HG03565 (cell line): ENCODE measurements around the gene OIT3.
"Not testable (repeated sequence)": the region's sequence is repeated elsewhere in the genome, so short reads cannot be mapped to it uniquely, and the experiment has no call there.

Source experiments
- ATAC-seq: cut with Tn5 transposase; IDR thresholded peaks from one replicate; pipeline ENCODE4 v1.9.1; 2021; ENCODE audit warnings: mild to moderate bottlenecking, moderate library complexity; ENCODE audit not compliant: unreplicated experiment

OIT3 gene

DNA sequence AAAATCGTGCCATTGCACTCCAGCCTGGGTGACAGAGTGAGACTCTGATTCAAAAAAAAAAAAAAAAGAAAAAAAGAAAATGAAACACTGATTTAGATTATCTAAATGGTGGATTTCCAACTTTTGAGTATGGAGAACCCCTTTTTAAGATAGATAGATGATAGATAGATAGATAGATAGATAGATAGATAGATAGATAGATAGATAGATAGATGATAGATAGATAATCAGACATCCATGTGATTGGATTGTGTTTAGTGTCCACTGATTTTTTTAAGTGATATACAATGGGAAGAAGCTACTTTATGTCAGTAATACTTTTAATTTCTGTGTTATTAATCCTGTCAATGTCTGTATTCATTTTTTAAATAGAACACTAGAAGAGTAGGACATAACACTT lies 6.0 kb downstream of the OIT3 start:
- no peak for ATAC-seq

GRCh38 chr10:72903941-72904446 lies 10.5 kb downstream of the OIT3 start:
- not testable (repeated sequence) for ATAC-seq

DNA sequence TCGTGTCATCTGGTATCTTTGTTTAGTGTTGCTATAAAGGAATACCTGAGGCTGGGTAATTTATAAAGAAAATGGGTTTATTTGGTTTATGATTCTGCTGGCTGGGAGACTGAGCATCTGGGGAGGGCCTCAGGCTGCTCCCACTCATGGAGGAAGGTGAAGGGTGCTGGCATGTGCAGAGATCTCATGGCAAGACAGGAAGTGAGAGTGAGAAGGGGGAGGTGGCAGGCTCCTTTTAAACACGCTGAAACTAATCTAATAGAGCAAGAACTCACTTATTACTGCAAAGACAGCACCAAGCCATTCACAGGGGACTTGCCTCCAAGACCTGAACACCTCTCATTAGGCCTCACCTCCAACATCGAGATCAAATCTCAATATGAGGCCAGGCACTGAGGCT lies 11.3 kb downstream of the OIT3 start:
- ATAC-seq = no peak

DNA sequence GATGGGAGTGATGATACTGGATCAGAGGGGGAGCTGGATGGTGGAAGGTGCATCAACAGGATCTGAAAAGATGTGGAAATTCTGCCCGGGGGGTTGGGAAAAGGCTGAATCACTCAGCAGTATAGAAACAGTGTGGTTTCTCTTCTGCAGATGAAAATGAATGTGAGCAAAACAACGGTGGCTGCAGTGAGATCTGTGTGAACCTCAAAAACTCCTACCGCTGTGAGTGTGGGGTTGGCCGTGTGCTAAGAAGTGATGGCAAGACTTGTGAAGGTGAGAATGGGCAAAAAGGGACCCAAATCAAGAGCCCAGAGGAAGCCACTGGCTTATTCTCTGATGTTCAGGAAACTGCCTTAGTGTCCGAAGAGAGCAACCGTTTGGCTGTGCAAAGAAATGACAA lies 12.9 kb downstream of the OIT3 start:
- ATAC-seq = no peak

DNA sequence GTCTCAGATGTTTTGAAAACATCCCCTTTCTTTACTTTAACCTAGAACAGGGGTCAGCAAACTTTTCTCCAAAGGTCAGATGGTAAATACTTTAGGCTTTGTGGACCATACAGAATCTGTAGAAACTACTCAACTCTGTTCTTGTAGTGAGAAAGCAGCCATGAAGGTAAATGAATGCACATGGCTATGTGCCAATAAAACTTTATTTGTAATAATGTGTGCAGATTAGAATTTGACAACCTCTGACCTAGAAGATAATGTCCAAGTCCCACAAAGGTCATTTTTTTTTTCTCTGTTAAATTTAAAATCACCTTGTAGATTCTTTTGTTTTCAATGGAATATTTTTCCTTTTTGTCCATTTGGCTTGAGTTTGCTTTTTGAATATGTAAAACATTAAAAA lies 17.2 kb downstream of the OIT3 start:
- no peak for ATAC-seq

DNA sequence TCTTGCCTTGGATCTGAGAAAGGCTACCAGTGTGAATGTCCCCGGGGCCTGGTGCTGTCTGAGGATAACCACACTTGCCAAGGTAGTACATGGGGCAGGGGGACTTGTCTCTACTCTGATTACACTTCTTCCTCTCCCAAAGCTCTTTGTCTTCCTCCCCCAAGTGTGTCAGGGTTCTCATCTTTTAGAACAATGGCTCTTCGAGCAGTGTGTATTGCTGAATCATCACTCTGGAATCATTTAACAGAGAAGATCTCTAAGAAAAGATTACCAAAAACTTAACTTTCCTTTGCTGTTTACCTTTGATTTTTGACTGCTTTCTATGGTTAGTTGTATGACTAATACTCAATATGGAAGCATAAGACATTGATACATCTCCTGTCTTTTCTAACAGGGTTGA lies 18.2 kb downstream of the OIT3 start:
- ATAC-seq = no peak

DNA sequence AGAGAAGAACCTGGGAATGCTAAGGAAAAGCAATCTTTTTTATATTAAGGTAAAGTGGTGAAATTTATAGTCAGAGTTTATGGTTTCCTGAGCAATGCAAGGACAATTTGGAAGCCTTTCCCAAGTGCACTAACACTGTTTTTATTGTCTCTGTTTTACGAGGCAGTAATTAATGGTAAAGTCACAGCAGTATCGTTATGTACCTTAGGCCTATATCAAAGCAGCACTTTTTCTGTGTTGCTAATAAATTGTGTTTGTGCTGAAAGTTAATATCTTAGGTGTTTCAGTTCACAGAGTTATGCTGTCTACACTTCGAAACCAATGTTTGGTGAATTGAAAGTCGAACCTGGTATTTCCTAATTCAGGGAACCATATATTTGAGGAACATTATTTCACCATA lies 19.2 kb downstream of the OIT3 start:
- ATAC-seq = no peak

GRCh38 chr10:72913287-72913686 lies 19.7 kb downstream of the OIT3 start:
- ATAC-seq = no peak

- not testable (repeated sequence) for ATAC-seq
These were observed 23.7 kb downstream of the OIT3 start for GRCh38 chr10:72917201-72917600.

GRCh38 chr10:72917803-72918332 lies 24.3 kb downstream of the OIT3 start:
- ATAC-seq = not testable (repeated sequence)

DNA sequence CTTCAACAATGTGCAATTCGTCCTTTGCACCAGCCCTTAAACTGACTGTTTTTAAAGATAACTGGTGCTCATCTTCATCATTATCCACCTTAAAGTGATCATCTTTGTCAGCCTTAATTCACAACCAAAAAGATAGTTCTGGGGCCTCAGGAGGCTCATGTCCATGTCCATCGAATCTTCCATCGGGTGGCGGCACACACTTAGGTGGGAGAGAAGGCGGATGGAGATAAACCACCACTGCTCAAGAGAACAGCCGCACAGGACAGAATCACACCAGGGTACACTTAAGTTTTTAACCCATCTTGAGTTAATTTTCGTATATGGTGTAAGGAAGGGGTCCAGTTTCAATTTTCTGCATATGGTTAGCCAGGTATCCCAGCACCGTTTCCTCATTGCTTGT lies 24.8 kb downstream of the OIT3 start:
- ATAC-seq = no peak

GRCh38 chr10:72921147-72921683 lies 27.7 kb downstream of the OIT3 start:
- ATAC-seq = not testable (repeated sequence)

- no peak for ATAC-seq
These were observed 30.8 kb downstream of the OIT3 start for GRCh38 chr10:72924351-72924750.

DNA sequence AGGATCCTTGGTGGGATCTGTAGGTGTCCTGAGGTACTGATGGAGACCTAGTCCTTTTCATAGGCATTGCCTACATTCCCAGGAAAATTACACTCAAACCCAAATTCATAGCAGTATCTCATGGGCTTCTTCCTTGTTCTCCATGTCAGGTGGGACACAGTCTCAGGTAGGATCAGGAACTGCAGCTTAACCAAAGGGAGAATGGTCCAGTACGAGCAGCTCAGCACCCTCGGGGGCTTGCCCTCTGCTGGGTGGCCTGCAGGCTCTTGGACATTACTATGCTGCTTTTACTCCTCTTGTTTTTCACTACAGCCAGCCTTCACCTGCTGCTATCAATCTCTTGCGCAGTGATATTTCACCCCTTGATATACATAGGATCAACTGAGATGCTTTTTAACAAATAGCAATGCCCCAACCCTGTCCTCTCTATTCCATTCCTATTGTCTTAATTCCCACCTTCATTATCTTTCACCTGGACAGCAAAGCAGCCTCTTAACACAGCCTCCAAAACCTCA lies 32.5 kb downstream of the OIT3 start:
- ATAC-seq = no peak

- ATAC-seq = no peak
These were observed 33.9 kb downstream of the OIT3 start for GRCh38 chr10:72927485-72927884.

- ATAC-seq = no peak
These were observed 35.3 kb downstream of the OIT3 start for GRCh38 chr10:72928798-72929197.

GRCh38 chr10:72930276-72930675 lies 36.7 kb downstream of the OIT3 start:
- no peak for ATAC-seq

GRCh38 chr10:72932259-72933015 lies 38.9 kb downstream of the OIT3 start:
- no peak for ATAC-seq

- no peak for ATAC-seq
These were observed 41.8 kb downstream of the OIT3 start for GRCh38 chr10:72935361-72935760.

DNA sequence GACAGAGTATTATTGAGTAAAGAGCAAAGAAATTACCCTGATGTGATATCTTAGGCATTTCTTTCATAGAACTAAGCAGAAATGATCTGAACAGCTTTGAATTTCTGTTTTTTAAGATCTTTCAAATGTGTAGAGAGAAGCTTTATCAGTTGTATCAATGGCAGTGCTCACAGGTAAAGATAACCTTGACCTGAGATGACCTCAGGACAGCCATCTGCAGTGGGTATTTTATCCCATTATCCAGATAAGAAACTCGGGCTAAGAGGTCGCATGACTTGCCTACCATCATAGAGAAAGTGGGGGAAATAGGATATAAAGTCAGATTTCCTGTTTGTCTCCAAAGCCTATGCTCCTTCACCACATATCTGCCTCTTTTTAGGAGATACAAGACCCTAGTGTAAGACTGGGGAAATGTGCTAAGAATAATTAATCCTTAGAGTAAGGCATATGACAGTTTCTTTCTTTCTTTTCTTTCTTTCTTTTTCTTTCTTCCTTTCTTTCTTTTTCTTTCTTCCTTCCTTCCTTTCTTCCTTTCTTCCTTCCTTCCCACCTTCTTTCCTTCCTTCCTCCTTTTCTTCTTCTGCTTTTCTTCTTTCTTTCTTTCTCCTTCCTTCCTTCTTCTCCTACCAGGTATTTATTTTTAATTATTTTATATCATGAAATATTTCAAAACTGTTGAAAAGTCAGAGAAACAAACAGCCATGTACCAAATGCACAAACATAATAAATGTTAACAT lies 50.1 kb downstream of the OIT3 start:
- ATAC-seq = no peak

GRCh38 chr10:72946963-72947362 lies 53.4 kb downstream of the OIT3 start:
- no peak for ATAC-seq
